ENCODE measurements around the gene LRRC8C.

LRRC8C gene

GRCh38 chr1:89632657-89633247, at the start of gene LRRC8C:
TSS of gene LRRC8C (plus strand) at chr1:89633120. CDS start at chr1:89686474, 53,354 bp downstream.
- DNase-seq (ENCODE audit: low read depth) = peak; percentile 76

DNA sequence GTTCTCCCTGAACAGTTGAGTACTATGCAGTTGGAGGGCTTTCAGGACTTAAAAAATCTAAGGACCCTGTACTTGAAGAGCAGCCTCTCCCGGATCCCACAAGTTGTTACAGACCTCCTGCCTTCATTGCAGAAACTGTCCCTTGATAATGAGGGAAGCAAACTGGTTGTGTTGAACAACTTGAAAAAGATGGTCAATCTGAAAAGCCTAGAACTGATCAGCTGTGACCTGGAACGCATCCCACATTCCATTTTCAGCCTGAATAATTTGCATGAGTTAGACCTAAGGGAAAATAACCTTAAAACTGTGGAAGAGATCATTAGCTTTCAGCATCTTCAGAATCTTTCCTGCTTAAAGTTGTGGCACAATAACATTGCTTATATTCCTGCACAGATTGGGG, 48.7 kb upstream of the LRRC8C start:
- DNase-seq (ENCODE audit: low read depth) = no peak

DNA sequence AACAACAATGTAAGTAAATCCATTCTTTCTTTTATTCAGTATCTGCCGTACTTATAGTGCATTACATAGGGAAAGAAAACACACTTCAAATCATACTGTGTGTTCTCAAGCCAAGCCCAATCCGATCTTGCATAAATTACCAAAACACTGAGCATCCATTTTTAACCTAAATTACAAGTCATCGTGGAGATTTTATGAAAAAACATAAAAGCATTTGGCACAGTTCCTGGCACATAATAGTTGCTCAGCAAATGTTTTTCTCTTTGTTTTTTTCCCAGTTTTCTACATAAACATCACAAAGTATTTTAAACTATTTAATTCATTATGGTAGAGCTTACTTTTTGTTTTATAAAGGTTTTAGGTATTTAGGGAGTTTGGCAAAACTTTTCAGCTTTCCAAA, 48.1 kb upstream of the LRRC8C start:
- no peak for DNase-seq (ENCODE audit: low read depth)

DNA sequence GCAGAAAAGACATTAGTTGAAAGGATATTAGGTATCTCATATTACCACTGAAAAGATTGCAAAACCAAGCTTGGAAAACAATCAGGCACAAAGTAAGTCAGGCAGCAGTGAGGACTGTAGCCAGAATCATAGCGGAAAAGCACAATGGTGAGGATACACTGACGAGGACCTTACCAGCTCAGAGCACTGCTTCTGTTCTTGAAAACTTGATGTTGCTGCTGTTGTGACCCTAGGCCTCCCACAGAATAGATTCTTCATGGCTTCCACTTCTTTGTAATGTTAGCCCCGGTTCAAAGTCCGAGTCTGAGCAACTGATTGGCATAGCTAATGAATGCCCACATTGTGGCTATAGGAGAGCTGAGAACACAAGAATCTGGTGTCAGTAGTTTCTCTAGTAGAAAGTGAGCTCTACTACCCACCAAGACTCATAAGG, 45.2 kb upstream of the LRRC8C start:
- DNase-seq (ENCODE audit: low read depth) = peak; percentile 73

GRCh38 chr1:89588480-89588879, 44.4 kb upstream of the LRRC8C start:
- DNase-seq (ENCODE audit: low read depth) = no peak

DNA sequence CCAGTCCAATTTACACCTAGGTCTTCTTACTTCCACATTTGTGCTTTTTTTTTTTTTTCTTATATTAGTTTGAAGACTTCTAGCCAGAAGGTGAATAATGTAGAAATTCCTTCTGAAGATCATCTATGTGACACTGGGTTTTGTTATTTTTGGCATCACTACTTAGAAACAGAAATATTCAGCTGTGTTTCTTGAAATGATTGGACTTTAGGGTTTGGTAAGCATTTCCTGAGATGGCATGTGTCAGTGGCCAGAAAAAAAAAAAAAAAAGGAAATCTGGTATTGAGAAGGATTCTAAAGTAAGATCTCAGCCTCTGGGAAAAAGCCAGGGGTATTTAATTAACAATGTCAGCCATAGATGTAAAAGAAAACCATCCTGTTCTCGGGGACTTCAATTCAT, 43.4 kb upstream of the LRRC8C start:
- peak; percentile 77 for DNase-seq (ENCODE audit: low read depth)

- DNase-seq (ENCODE audit: low read depth) = no peak
Observed at GRCh38 chr1:89590341-89591080, 42.4 kb upstream of the LRRC8C start.

GRCh38 chr1:89592861-89593302, 40.0 kb upstream of the LRRC8C start:
- DNase-seq (ENCODE audit: low read depth) = peak; percentile 54

- DNase-seq (ENCODE audit: low read depth) = no peak
Observed at GRCh38 chr1:89594096-89594740, 38.7 kb upstream of the LRRC8C start.

- no peak for DNase-seq (ENCODE audit: low read depth)
Observed at GRCh38 chr1:89596698-89597097, 36.2 kb upstream of the LRRC8C start.

DNA sequence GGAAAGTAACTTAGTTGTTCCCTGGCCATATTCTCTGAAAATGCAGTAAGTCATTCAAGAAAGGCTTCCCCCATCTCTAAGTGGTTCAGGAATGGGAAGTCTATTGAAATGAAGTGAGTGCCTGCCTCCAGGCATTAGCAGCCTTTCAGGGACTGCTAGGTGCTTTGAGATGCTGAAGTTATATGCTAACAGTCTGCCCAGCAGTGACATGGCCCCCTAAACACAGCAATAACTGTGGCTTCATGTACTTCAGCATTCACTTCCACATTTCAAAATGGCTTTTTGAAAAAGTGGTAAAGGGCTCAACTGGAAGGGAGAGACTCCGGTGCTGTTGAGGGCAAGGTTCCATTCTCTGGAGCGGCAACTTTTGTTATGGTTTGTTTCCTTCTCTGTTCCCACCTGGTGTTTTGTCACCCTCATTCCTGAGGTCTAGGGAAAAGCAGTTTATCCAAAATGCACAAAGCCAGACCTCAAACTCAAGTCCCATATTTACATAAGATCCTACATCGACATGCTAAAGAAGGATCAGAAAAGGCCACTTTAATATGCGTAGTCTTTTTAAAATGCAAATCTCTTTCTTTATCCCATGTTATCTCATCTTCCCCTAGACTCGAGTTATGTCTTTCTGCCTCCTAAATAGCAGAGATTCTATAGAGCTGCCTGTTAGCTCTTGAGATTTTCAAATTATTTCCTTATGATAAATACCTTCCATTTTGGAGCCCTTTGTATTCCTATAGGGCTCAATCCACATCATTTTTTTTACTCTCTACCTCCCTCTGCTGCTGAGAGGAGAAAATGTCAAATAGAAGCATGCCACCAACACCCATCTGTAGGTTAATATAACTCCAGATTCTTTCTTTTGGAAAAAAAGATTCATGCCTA, 34.2 kb upstream of the LRRC8C start:
- DNase-seq (ENCODE audit: low read depth) = peak; percentile 36

- DNase-seq (ENCODE audit: low read depth) = no peak
Observed at GRCh38 chr1:89599332-89599630, 33.6 kb upstream of the LRRC8C start.

DNA sequence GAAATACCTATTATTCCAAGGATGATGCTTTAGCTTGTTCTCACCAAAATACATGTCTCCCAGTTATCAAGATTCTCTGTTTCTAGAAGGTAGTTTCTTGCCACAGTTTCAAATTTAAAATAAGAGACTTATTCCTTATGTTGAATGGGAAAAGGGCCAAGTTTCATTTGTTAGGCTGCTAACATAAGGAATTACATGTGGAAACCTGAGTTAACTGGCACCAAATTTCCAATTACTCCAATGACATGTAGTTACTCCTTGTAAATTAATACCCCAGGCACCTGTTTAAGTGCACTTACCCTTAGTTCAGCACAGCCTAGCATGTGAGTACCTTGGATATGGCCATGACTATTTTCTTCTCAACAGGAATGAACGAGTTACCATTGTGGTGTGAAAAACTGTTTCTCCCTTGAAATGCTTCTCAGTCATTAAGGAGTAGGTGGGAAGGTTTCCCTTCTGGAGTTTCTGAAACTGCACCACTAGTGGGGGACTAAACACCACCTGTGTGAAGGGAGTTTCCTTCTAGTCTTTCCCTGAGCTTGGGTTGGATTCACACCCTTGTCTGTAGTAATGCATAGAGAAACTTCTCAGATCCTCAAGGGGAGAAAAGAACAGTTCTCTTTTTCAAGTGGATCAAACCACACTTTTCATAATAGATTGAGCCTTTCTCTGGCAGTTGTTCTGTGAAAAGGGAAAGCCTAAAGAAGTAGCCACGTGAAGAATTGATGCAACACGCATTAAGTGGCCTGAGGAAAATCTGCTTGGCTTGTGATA, 32.3 kb upstream of the LRRC8C start:
- no peak for DNase-seq (ENCODE audit: low read depth)

DNA sequence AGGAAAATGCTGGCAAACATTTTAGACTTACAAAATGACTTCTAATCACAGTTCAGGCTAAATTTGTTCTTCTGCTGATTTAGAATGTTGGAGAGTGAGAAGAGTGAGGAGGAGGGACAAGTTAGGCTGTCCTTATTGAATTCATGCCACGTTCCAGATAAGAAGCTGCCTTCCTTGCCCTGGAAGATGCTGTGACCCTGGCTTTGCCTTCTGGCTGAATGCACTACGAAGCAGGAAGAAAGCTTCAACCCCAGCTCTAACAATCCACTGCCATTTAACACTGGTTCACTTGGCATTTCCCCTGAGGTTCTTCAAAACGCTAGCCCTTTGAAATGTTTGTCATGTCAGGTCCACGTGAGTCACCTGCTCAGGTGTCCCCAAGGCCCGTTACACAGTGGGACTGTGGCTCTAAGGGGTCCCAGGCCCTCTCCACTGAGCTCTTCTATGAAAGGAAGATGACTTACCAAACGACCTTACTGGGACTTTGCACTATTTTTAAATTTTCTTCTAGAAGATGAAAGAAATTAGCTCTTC, 30.0 kb upstream of the LRRC8C start:
- DNase-seq (ENCODE audit: low read depth) = no peak

GRCh38 chr1:89603651-89604413, 29.1 kb upstream of the LRRC8C start:
- peak; percentile 40 for DNase-seq (ENCODE audit: low read depth)

DNA sequence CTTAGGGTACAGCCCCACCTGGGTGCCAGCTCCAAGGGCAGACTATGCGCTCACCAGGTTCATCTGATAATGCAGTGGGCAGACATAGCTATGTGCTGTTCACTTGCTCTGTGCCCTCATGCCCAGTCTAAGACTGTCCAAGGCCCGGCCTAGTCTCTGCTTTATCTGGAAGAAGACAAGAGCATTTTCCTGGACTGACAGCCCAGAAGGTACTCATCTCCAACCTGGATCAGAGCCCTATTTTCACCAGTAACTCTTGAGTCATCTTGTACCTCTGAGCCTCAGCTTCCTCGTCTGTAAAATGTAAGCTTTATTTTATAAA, 28.5 kb upstream of the LRRC8C start:
- DNase-seq (ENCODE audit: low read depth) = no peak

- DNase-seq (ENCODE audit: low read depth) = peak; percentile 59
Observed at GRCh38 chr1:89605692-89606091, 27.2 kb upstream of the LRRC8C start.

- no peak for DNase-seq (ENCODE audit: low read depth)
Observed at GRCh38 chr1:89606227-89606980, 26.5 kb upstream of the LRRC8C start.

DNA sequence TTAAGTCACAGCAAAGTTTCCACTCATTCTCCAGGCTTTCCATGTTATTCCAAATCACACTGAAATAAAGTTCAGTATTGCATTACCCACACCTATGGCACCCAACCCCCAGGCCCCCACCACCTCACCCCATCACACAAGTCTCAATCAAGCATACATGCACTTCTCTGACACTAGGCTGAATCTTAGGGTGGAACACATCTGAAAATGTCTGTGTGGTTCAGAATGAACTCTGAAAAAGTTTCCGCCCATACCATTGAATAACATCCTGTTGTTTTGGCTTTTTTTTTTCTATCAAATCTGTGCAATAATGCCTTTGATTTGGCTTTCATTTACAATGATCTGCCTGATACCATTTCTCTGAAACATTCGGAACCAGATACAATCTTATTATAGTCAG, 25.8 kb upstream of the LRRC8C start:
- DNase-seq (ENCODE audit: low read depth) = no peak

Data from iris pigment epithelial cell (primary cell).